ENCODE measurements around the gene FSTL3.

FSTL3 gene

DNA sequence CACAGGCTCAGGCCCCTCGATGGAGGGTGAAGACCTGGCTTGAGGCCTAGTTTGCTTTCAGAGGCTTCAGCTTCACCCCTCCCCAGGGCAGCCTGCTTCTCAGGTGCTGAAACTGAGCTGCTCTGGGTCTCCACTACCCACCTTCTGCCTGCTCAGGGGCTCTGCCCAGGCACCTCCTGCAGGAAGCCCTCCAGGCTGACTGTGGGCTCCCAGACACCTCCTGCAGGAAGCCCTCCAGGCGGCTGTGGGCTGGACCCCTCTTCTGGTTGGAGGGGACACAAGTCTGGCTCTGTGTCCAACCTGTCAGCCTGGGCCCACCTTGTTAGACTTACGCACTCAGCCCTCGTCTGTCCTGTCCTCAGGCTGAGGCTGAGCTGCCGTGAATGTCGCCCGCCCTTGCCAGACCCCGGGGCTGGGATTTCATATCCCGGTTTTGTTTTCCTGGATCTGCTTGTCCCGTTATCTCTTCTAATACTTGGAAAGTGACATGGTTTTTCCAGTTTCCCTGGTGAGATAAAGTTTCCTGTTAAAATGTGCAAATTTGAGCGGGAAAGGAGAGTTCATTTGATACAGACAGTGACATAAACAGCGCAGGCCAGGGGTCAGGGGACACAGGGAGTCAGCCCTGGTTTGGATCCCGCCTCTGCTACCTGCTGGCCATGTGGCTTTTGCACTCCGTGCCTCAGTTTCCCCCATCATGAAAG lies 53.9 kb downstream of the FSTL3 start:
- no peak for DNase-seq (ENCODE audit: low spot score)
- H3K27ac ChIP-seq = no peak overlapping the region
- TF ChIP-seq, protein P1, sequence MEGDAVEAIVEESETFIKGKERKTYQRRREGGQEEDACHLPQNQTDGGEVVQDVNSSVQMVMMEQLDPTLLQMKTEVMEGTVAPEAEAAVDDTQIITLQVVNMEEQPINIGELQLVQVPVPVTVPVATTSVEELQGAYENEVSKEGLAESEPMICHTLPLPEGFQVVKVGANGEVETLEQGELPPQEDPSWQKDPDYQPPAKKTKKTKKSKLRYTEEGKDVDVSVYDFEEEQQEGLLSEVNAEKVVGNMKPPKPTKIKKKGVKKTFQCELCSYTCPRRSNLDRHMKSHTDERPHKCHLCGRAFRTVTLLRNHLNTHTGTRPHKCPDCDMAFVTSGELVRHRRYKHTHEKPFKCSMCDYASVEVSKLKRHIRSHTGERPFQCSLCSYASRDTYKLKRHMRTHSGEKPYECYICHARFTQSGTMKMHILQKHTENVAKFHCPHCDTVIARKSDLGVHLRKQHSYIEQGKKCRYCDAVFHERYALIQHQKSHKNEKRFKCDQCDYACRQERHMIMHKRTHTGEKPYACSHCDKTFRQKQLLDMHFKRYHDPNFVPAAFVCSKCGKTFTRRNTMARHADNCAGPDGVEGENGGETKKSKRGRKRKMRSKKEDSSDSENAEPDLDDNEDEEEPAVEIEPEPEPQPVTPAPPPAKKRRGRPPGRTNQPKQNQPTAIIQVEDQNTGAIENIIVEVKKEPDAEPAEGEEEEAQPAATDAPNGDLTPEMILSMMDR (IDR thresholded peaks at IDR 0.05) = no peak
- H3K4me3 ChIP-seq = no peak overlapping the region

DNA sequence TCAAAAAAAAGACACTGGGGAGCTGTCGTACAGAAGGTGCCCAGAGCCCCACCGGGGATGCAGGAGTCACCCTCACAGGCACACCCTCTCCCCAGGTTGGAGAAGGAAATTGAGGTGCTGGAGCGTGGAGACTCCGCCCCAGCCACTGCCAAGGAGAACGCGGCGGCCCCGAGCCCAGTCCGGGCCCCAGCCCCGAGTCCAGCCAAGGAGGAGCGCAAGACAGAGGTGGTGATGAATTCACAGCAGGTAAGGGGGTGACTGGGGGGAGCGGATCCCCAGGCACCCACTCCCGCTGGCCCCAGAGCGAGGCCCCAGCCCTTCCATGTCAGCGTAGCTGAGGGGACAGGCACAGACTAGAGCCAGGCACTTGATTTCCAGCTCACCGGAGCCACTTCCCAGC lies 54.8 kb downstream of the FSTL3 start:
- Histone ChIP-seq H3K27ac (no peak overlapping the region), H3K4me3 (no peak overlapping the region)
- no peak for DNase-seq (ENCODE audit: low spot score)
- TF ChIP-seq, protein P1 (IDR thresholded peaks at IDR 0.05) = no peak

DNA sequence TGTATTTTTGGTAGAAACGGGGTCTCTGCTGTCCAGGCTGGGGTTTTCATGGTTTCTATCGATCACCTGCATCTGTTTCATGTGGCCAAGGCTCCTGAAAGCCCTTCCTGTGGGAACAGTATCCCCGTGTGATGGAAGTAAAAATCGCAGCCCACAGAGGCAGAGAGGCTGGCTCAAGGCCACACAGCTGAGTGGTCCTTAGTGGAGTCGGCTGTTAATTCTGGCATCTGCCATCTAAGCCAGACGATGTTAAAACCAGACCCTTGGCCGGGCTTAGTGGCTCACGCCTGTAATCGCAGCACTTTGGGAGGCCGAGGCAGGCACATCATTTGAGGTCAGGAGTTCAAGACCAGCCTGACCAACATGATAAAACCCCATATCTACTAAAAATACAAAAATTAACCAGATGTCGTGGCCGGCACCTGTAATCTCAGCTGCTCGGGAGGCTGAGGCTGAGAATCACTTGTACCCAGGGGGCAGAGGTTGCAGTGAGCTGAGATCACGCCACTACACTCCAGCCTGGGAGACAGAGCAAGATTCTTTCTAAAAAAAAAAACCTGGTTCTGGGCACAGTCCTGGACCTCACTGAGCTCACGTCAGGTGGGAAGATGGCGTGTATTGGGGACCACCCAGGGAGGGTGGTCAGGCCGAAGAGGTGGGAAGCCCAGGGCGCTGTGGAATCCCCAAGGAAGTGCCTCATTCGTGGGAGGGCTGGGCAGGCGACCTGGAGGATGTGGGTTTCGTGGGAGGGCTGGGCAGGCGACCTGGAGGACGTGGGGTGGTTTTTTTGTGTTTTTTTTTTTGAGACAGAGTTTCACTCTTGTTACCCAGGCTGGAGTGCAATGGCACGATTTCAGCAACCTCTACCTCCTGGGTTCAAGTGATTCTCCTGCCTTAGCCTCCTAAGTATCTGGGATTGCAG lies 56.2 kb downstream of the FSTL3 start:
- TF ChIP-seq, protein P1 (IDR thresholded peaks at IDR 0.05) = no peak
- Histone ChIP-seq H3K4me3 (no peak overlapping the region), H3K27ac (no peak overlapping the region)
- DNase-seq (ENCODE audit: low spot score) = no peak

Data from coronary artery (tissue), 2 donors.